LHCN-M2 (cell line): ENCODE data around the gene LDLRAD3. TPM values are rescaled to one million over a fixed set of nuclear protein-coding genes. Genes with fewer than 3 reads are reported as not detected.

Source experiments
- DNase-seq: peaks from one replicate; pipeline ENCODE4 v3.0.0-alpha.2; 2012; ENCODE audit warnings: low read depth
- total RNA-seq: library from RNA; depleted of rRNA; stranded (reverse); fragments of >200 nt; gene quantifications from 2 replicates; pipeline ENCODE4 v1.2.3, GENCODE V29; 2014

The LDLRAD3 gene
- total RNA-seq, 1 experiment from 2014 or later = 44.3 TPM

DNA sequence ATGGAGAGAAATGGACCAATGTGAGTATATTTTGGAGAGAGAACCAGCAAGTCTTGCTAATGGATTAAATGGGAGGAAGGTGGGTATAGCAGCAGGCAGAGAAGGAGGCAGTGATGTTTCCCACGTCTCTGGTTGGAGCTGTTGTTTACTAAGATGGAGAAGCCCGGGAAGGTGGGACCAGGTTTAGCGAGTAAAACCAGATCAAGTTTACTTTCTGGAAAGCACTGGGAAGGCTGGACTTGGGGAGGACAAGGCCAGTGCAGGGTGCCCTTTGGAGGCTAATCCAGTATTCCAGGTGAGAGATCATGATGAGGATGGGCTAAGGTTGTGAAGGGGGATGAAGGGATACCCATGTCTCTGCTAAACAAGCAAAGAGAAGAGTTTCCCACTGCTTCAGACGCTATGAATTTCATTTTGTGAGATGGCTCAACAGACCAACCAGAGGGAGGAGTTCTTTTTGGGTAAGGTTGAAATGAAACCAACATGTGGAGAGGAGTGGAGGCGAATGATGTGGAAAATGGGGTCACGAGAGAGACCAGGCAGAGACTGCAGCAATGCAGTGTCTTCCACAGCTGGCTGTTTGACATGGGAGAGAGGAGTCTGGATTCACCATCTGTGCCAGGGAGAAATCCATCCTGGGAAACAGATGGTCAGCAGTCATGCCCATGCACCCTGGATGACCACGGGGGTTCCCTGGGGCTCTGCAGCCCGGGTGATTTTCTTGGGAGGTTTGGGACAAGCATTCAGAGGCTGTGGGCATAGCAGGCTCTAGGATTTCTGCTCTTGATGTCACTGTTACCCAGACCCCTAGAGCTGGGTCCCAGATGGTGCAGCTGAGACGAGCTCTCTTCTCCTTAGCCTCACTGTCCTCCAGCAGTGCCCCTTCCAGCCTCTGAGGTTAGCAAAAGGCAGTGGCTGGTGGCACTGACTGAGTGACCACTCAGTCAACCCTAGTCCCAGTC, 320.4 kb downstream of the LDLRAD3 start:
- no peak for DNase-seq

DNA sequence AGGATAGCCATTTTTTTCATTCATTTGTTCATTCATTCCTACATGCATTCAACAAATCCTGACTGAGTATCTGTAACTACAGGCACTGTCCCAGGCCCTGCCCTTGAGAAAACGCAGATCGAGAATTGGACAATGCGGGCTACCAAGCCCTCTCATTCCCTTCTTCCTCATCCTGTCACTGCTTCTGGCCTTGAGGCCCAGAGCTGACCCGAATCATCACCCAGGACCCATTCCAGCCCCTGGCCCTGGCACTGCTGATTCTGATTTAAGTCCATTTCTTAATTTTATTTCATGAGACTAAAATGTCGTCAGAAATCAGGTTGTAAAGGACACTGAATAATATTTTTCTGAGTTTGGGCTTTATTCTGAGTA, 321.1 kb downstream of the LDLRAD3 start:
- DNase-seq = no peak

DNA sequence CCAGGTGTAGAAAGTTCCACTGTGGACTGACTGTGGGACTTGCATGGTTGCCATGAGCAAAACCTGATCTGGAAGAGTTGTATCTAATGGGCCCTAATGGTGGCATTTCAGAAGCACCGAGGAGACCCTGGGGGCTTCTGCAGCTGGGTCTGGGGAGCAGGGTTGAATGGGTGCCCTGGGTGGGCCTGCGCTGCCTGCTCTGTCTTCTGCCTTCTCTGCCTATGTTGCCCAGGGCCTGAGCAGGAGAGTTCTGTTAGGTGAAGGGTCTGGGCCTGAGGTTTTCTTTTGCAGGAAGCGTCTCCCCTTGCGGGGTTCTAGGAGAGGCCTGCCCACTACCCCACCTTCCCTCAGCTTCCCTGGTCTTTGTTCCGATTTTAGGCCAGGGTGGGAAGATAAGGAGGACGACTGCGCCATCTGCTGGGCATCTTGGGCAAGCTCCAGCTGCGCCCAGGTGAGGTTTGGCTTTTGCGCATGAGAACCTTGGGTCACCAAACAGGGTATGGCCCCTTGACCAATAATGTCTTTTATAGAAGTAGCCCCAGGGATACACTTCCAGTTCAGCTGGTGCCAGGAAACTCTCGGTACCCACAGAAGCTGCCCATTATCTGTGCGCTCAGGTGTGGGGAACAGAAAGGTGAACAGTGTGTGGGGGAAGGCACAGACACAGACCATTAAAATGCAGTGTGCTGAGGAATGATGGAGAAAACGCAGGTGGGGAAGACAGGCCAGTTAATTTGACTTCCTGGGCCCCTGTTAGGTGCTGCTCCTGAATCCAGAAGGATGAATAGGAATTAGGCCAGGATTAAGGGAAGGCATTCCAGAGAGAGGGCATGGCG, 322.1 kb downstream of the LDLRAD3 start:
- DNase-seq = peak; percentile 31

DNA sequence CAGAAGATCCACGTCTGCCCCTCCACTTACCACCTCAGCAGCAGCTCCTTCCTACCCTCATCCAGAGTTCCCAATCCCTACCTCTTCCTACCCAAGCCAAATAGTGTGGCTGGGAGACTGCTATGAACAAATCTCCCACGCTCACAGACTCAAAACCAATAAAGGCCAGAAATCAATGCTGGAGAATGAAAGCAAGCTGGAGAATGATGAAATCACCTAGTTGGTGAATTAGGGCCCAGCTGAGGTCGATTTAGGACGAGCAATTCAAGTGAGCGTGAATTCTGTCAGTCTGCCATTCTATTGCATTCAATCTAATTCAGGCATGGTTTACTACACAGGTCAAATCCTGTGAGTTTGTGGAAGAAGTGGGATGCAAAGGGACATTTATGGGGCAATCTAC, 322.9 kb downstream of the LDLRAD3 start:
- no peak for DNase-seq

DNA sequence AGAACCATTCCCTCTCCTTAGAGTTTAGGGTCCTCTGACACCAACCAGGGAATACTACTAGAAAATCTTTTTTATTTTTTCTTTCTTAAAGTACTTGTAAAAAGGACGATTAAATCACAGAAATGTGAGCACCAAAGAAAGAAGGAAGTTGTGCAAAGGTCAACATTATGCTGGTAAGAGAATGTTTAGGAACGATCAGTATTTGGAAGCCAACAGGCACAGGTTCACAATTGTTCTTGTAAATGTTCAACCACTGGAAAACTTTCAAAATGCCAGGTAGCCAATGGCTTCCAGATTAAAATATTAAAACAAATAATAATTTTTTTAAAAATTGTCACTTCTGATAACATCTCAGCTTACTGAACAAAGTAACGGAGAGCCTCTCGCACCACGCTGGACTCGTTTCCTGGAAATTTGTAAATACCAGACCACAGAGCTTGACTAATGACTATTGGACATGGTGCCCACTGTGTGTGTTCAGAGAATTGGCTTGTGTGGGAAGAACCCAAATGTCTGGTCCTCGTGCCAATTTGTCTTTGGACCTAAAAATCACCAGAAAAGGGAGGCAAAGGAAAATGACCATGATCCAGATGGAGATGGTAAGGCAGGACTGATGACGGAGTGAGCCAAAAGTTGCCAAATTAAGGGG, 324.6 kb downstream of the LDLRAD3 start:
- no peak for DNase-seq

DNA sequence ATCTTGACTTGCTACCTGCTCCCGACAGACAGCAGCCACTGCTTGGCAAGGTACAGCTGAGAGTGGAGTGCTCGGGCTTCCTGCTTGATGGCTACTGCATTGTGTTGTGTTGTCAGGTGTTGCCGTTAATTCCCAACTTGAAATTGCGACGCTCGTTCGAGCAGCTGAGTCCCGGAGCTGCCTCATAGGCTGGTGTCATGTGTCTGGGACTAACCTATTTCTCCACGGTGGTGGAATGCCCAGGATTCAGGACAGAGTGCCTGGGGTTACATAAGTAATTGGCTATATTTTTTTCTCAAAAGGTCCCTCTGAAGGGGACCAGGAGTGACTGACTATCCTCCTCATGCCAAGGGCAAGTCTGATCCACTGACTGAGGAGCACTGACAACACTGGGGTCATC, 326.8 kb downstream of the LDLRAD3 start:
- DNase-seq = no peak

DNA sequence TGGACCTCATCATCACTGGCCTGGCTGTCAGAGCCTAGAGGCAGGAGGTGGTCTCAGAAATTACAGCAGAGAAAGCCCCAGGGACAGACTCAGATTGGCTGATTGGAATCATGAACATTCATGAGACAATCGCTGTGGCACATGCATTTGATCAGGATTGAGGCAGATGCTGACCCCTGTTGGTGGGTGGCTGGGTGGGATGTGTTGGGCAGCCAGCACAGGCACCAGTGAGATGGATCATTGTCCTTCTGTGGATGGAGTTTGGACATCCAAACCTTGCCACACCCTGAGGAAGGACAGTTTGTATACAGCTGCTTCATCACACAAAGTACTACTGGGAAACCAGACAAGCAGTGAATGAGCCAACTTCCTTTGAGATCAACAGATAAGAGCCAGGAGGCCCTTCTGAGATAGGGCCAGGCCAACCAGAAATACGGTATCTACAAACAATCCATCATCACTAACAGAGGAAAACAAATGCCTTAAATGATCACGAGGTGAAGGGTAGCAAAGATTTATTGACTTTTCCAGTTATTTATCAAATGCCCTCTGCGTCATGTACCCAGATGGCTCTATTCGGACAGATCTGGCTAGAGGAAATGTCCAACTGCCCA, 328.0 kb downstream of the LDLRAD3 start:
- no peak for DNase-seq

DNA sequence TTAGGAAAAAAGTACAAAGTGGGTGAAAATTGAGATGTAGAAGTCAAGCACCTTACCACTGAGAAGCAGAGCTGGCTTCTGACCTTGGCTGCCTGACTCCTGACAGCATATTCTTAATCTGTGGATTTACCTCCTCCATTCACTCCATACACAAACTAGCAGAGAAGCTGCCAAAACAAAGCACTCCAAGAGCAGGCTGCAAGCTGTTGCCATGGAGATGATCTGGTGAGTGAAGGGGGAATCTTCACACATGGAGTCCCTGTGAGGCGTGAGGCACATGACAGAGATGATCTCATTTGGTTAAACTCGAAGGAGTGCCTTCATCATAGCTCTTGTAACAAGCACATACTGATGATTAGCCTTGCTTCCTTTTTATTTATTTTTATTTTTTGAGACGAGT, 329.2 kb downstream of the LDLRAD3 start:
- no peak for DNase-seq

DNA sequence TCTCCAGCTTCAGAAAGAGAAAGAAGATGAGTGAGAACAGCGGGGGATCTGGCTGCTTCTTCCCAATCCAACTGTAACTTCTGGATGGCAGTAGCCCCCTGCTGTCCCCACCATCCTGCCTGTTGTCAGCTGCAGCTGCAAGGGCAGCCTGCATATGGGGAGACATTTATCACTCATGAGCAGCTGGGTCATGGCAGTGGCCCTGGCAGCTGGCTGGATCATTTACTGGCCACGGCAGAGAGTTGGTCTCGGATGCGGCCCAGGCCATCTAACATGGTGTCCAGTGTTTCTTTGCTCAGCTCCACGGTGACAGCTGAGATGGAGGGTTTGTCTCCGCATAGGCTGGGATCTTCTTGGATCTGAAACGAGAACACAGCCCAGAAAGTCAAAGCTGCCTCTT, 330.6 kb downstream of the LDLRAD3 start:
- DNase-seq = no peak

DNA sequence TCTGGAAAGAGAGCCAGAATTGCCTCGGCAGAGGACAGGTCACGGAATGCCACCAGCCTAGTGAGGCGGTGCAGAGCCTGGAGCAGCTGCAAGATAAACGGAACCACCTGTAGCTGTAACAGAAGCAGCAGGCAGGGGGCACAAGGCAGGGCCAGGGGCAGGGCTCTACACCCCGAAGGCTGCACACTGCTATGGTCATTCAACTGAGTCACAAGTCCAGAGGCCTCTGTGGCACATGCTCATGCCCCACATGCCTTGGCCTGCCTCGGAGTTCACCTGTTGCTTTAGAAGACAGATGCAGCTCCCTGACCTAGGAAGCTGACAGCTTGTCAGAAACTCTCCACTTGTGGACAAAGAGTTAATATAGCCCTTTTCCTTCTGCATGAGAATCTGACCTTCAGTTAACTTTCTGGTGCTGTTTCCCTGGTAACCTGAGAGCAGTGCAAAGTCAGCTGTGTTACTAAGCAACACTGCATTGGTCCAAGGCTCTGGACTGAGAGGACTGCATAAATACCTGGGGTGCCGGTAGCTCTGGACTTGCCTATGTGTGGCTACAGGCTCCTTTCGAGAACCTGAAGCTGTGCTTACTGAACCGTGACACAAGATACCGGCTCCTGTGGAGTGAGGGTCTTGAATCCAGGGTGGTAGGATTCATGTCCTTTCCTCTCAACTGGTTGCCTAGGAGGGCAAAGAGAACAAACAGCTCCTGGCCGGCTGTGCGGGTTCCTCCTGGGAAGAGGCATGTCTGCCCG, 334.8 kb downstream of the LDLRAD3 start:
- peak; percentile 76 for DNase-seq

DNA sequence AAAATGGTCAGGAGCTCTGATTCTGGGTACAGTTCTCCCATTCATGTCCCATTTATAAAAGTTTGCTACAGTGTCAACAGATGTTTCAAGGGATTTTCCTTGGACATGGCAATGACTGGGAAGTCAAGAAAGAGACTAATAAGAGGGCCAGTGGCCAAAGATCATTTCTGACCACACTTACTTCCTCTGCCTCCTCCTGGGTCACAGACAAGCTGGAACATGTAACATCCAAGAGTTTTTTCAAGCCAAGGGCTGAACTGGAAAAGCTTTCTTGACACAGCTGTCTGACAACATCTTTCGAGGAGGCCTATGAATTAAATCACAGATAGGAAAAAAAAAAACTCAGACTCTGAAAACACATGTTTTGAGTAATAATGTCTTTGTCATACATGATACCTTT, 336.7 kb downstream of the LDLRAD3 start:
- peak; percentile 84 for DNase-seq
